Measurements from ENCODE around the gene FIGN. TPM values are rescaled to one million over a fixed set of nuclear protein-coding genes. Genes with fewer than 3 reads are reported as not detected.

Gene FIGN
- total RNA-seq, 4 donors from 2014 or later, result 12.3 to 17.7 (median 14.2) TPM

GRCh38 chr2:163617517-163617916 lies 118.3 kb downstream of the FIGN start:
- TF ChIP-seq EP300 (IDR thresholded peaks at IDR 0.05) (no peak), POLR2A (IDR thresholded peaks at IDR 0.05) (no peak)
- TF ChIP-seq, protein P1, sequence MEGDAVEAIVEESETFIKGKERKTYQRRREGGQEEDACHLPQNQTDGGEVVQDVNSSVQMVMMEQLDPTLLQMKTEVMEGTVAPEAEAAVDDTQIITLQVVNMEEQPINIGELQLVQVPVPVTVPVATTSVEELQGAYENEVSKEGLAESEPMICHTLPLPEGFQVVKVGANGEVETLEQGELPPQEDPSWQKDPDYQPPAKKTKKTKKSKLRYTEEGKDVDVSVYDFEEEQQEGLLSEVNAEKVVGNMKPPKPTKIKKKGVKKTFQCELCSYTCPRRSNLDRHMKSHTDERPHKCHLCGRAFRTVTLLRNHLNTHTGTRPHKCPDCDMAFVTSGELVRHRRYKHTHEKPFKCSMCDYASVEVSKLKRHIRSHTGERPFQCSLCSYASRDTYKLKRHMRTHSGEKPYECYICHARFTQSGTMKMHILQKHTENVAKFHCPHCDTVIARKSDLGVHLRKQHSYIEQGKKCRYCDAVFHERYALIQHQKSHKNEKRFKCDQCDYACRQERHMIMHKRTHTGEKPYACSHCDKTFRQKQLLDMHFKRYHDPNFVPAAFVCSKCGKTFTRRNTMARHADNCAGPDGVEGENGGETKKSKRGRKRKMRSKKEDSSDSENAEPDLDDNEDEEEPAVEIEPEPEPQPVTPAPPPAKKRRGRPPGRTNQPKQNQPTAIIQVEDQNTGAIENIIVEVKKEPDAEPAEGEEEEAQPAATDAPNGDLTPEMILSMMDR (IDR thresholded peaks at IDR 0.05), result no peak
- no peak overlapping the region for H3K27ac ChIP-seq
- WGBS, 2 donors, result 74% methylated on average over 2 of the region's 2 CpGs
- no peaks in the 10 kb centered on the region for H3K27me3 ChIP-seq
- peaks cover 0 to 6% (median 0%) of the 10 kb centered on the region in 4 donors for H3K4me1 ChIP-seq
- no peaks in the 10 kb centered on the region for H3K36me3 ChIP-seq
- H3K9me3 ChIP-seq, result no peaks in the 10 kb centered on the region
- no peak overlapping the region for H3K4me3 ChIP-seq
- DNase-seq (ENCODE audit: low spot score in 2 of 2), result no peak

DNA sequence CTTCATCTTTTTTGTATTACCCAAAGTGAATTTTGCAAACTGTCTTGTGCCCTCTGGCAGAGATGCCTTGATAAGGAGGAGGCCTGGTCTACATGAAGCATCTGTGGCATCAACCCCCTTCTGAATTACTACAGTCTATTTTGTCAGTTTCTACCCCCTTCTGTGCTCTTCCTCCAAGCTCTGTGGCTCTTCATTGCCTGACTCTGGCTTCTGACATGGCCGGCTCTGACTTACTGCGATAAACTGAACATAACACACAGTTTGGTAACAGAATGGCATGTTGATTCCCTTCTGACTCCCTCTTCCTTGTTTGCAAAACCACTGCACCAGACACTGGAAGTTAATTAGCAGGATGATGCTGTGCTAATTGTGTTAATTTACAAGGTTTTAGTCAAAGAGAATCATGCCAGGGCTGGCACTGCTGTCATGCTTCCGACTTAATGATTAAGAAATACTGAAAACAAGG lies 122.5 kb downstream of the FIGN start:
- WGBS, 2 donors, result 68 to 70% methylated on average over 3 of the region's 3 CpGs
- TF ChIP-seq EP300 (IDR thresholded peaks at IDR 0.05), result no peak
- no peak for TF ChIP-seq POLR2A (IDR thresholded peaks at IDR 0.05)
- TF ChIP-seq, protein P1 (IDR thresholded peaks at IDR 0.05), result no peak
- H3K36me3 ChIP-seq, result peaks cover 0 to 14% (median 0%) of the 10 kb centered on the region in 3 donors
- H3K4me1 ChIP-seq, result peaks cover 0 to 6% (median 0%) of the 10 kb centered on the region in 4 donors
- no peak overlapping the region for H3K4me3 ChIP-seq
- peak overlapping the region in 3 of 4 donors; percentile 27 to 66 (median 51) for H3K27ac ChIP-seq
- no peak for DNase-seq (ENCODE audit: low spot score in 2 of 2)
- no peaks in the 10 kb centered on the region for H3K27me3 ChIP-seq
- H3K9me3 ChIP-seq, result no peaks in the 10 kb centered on the region

- H3K4me3 ChIP-seq, result no peak overlapping the region
- TF ChIP-seq POLR2A (IDR thresholded peaks at IDR 0.05) (no peak), EP300 (IDR thresholded peaks at IDR 0.05) (no peak)
- TF ChIP-seq, protein P1 (IDR thresholded peaks at IDR 0.05), result no peak
- DNase-seq (ENCODE audit: low spot score in 2 of 2), result no peak
- peak overlapping the region in 2 of 4 donors; percentile 36 to 66 for H3K27ac ChIP-seq
- peaks cover 0 to 14% (median 0%) of the 10 kb centered on the region in 3 donors for H3K36me3 ChIP-seq
- WGBS, 2 donors, result 53 to 55% methylated on average over 9 of the region's 9 CpGs
- no peaks in the 10 kb centered on the region for H3K27me3 ChIP-seq
- no peaks in the 10 kb centered on the region for H3K9me3 ChIP-seq
- peaks cover 0 to 9% (median 0%) of the 10 kb centered on the region in 4 donors for H3K4me1 ChIP-seq
Measured at GRCh38 chr2:163612332-163612731, 123.5 kb downstream of the FIGN start.

DNA sequence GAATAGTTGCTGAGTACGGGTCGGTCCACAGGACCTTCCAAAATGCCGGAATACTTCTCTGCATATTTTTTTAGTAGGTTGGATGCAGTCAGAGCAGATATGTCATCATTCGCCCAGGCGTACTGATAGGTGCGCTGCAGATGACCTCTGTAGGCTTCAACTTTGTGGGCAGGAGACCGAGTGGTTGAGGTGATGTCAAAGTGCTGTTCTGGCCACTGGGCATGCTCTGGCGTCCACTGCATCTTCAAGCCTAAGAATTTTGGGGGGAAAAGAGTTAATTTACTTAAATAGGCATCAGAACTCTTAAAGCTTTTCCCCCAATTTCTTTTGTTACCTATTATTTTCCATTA lies 124.3 kb downstream of the FIGN start:
- H3K27me3 ChIP-seq, result no peaks in the 10 kb centered on the region
- H3K4me1 ChIP-seq, result peaks cover 0 to 9% (median 0%) of the 10 kb centered on the region in 4 donors
- H3K36me3 ChIP-seq, result peaks cover 0 to 14% (median 0%) of the 10 kb centered on the region in 3 donors
- no peak for TF ChIP-seq EP300 (IDR thresholded peaks at IDR 0.05)
- TF ChIP-seq, protein P1 (IDR thresholded peaks at IDR 0.05), result no peak
- no peak overlapping the region for H3K4me3 ChIP-seq
- H3K27ac ChIP-seq, result no peak overlapping the region
- 91 to 95% methylated on average over 8 of the region's 8 CpGs for WGBS, 2 donors
- DNase-seq (ENCODE audit: low spot score in 2 of 2), result no peak
- H3K9me3 ChIP-seq, result no peaks in the 10 kb centered on the region

GRCh38 chr2:163610817-163611556 lies 124.8 kb downstream of the FIGN start:
- peak overlapping the region in 1 of 4 donors; percentile 22 for H3K27ac ChIP-seq
- H3K36me3 ChIP-seq, result peaks cover 0 to 14% (median 0%) of the 10 kb centered on the region in 3 donors
- no peak overlapping the region for H3K4me3 ChIP-seq
- no peak for DNase-seq (ENCODE audit: low spot score in 2 of 2)
- H3K4me1 ChIP-seq, result peaks cover 0 to 9% (median 0%) of the 10 kb centered on the region in 4 donors
- WGBS, 2 donors, result 90% methylated on average over 13 of the region's 13 CpGs
- TF ChIP-seq, protein P1 (IDR thresholded peaks at IDR 0.05), result no peak
- TF ChIP-seq POLR2A (IDR thresholded peaks at IDR 0.05) (no peak), EP300 (IDR thresholded peaks at IDR 0.05) (no peak)
- H3K9me3 ChIP-seq, result no peaks in the 10 kb centered on the region
- H3K27me3 ChIP-seq, result no peaks in the 10 kb centered on the region
